ENCODE data around the gene NPLOC4. TPM values are rescaled to one million over a fixed set of nuclear protein-coding genes. Genes with fewer than 3 reads are reported as not detected.

Gene NPLOC4
- total and polyA plus RNA-seq, 4 donors = 23.5 to 67.4 (median 50.6) TPM

GRCh38 chr17:81549826-81550225, 87.1 kb downstream of the NPLOC4 start:
- Histone ChIP-seq H3K4me1 (ENCODE audit: control insufficient read depth in 4 of 4, insufficient read depth in 4 of 4, low read length in 3 of 4) (peaks cover 5 to 38% (median 31%) of the 10 kb centered on the region in 4 donors), H3K4me3 (ENCODE audit: low read depth in 1 of 3, low read length in 3 of 3) (no peak overlapping the region)

DNA sequence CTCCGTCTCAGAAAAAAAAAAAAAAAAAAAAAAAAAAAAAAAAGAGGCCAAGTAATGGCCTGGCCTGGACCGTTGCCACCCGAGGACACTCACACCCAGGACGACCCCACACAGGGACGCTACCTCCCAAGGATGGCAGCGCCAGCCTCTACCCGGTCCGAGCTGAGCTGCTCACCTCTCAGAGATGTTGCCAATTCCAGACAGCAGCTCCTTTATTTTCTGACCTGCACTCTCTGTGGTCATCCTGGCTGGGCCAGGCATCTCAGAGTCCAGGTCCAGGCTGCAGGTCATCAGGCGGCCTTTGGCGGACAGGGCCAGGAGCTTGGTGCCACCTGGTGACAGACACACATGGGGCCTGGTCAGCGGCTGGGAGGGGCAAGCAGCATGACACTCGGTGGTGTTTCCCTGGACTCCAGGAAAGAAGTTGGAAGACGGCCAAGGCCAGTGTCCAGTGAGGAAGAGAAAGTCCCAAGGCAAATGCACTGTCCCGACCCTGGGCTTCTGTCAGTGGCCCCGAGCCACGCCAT, 87.8 kb downstream of the NPLOC4 start:
- Histone ChIP-seq H3K4me1 (ENCODE audit: control insufficient read depth in 4 of 4, insufficient read depth in 4 of 4, low read length in 3 of 4) (peaks cover 5 to 38% (median 30%) of the 10 kb centered on the region in 4 donors), H3K4me3 (ENCODE audit: low read depth in 1 of 3, low read length in 3 of 3) (no peak overlapping the region), H3K9ac (ENCODE audit: low read depth in 1 of 2, low read length in 2 of 2) (no peak overlapping the region), H3K27ac (ENCODE audit: low read depth in 1 of 2, low read length in 2 of 2) (no peak overlapping the region), H3K36me3 (ENCODE audit: control insufficient read depth in 4 of 4, insufficient read depth in 3 of 4, low read depth in 1 of 4, low read length in 3 of 4) (peaks cover 5 to 43% (median 16%) of the 10 kb centered on the region in 4 donors), H3K9me3 (ENCODE audit: control insufficient read depth in 4 of 4, low read length in 3 of 4) (no peaks in the 10 kb centered on the region), H3K27me3 (ENCODE audit: control insufficient read depth in 4 of 4, insufficient read depth in 4 of 4, low read length in 3 of 4) (no peaks in the 10 kb centered on the region)
- no peak for DNase-seq (ENCODE audit: low spot score)
- 54% methylated on average over 15 of the region's 16 CpGs for WGBS
- TF ChIP-seq SP1 (IDR thresholded peaks at IDR 0.05) (peak; percentile 57), GABPA (IDR thresholded peaks at IDR 0.05 in 1 of 2, conservative IDR thresholded peaks at IDR 0.05 in 1 of 2) (no peak), REST (IDR thresholded peaks at IDR 0.05) (no peak), RAD21 (IDR thresholded peaks at IDR 0.05) (no peak), RXRA (IDR thresholded peaks at IDR 0.05) (peak in 1 of 2 donors; percentile 63), NR2F2 (IDR thresholded peaks at IDR 0.05) (peak; percentile 15), TAF1 (conservative IDR thresholded peaks at IDR 0.05) (no peak), HNF4G (IDR thresholded peaks at IDR 0.05) (peak; percentile 38), YY1 (IDR thresholded peaks at IDR 0.05) (no peak)
- TF ChIP-seq, protein P1, sequence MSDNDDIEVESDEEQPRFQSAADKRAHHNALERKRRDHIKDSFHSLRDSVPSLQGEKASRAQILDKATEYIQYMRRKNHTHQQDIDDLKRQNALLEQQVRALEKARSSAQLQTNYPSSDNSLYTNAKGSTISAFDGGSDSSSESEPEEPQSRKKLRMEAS (IDR thresholded peaks at IDR 0.05) = no peak

More at GRCh38 chr17:81549826-81550225, 87.1 kb downstream of the NPLOC4 start:
- TF ChIP-seq CTCF (IDR thresholded peaks at IDR 0.05; ENCODE audit: low read depth, low read length, missing input control) (no peak), TAF1 (conservative IDR thresholded peaks at IDR 0.05) (no peak), RAD21 (IDR thresholded peaks at IDR 0.05) (no peak), EGR1 (IDR thresholded peaks at IDR 0.05; ENCODE audit: low read depth in 2 of 2) (no peak), GABPA (IDR thresholded peaks at IDR 0.05 in 1 of 2, conservative IDR thresholded peaks at IDR 0.05 in 1 of 2) (no peak), RXRA (IDR thresholded peaks at IDR 0.05) (no peak), FOXA1 (IDR thresholded peaks at IDR 0.05) (no peak), HNF4G (IDR thresholded peaks at IDR 0.05) (no peak), JUND (IDR thresholded peaks at IDR 0.05) (no peak), YY1 (IDR thresholded peaks at IDR 0.05) (no peak), REST (IDR thresholded peaks at IDR 0.05) (no peak)
- TF ChIP-seq, protein P1 (IDR thresholded peaks at IDR 0.05) = no peak
- DNase-seq (ENCODE audit: low spot score) = no peak
- H3K36me3 ChIP-seq (ENCODE audit: control insufficient read depth in 4 of 4, insufficient read depth in 3 of 4, low read depth in 1 of 4, low read length in 3 of 4) = peaks cover 5 to 36% (median 13%) of the 10 kb centered on the region in 4 donors
- no peak overlapping the region for H3K9ac ChIP-seq (ENCODE audit: low read depth in 1 of 2, low read length in 2 of 2)
- H3K27ac ChIP-seq (ENCODE audit: low read depth in 1 of 2, low read length in 2 of 2) = no peak overlapping the region
- no peaks in the 10 kb centered on the region for H3K9me3 ChIP-seq (ENCODE audit: control insufficient read depth in 4 of 4, low read length in 3 of 4)
- H3K27me3 ChIP-seq (ENCODE audit: control insufficient read depth in 4 of 4, insufficient read depth in 4 of 4, low read length in 3 of 4) = no peaks in the 10 kb centered on the region
- 96% methylated on average over 8 of the region's 8 CpGs for WGBS
